PFSK-1 (cell line): ENCODE measurements around the gene FRMD8.

Experiments
- POLR2AphosphoS5 ChIP-seq: IDR thresholded peaks from 2 replicates; pipeline ENCODE4 v1.6.1; 2012; ENCODE audit warnings: low read depth, mild to moderate bottlenecking, control low read depth, low read length, moderate library complexity
- TF ChIP-seq, protein P1 (sequence below), 2 experiments: IDR thresholded peaks; 2 replicates each; pipeline versions ENCODE4 v1.6.1 to v1.8.0; 2011 to 2012; ENCODE audit warnings: low read depth in 2 of 2, low read length in 2 of 2, control low read depth in 1 of 2, inconsistent platforms in 1 of 2, mild to moderate bottlenecking in 1 of 2, moderate library complexity in 1 of 2; ENCODE audit not compliant: insufficient read depth in 1 of 2

DNA sequence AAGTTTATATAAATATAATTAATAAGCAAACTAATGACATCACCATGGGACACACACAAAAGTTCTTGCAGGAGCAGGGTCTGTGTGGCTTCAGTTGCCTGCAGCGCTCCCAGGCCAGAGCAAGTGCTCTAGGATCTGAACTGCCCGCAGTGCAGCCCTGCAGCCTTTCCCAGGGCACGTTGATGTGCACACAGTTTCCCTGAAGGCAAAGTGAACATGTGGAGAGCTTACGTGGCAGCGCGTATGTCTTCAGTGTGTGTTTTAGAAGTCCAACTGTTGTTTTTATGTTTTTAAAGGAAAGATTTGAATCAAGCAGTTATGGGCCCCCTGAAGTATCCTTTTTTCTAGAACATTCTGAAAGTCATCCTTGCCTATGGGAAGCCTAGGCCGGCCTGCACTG lies 33.1 kb upstream of the FRMD8 start:
- no peak for TF ChIP-seq POLR2AphosphoS5
- TF ChIP-seq, protein P1, sequence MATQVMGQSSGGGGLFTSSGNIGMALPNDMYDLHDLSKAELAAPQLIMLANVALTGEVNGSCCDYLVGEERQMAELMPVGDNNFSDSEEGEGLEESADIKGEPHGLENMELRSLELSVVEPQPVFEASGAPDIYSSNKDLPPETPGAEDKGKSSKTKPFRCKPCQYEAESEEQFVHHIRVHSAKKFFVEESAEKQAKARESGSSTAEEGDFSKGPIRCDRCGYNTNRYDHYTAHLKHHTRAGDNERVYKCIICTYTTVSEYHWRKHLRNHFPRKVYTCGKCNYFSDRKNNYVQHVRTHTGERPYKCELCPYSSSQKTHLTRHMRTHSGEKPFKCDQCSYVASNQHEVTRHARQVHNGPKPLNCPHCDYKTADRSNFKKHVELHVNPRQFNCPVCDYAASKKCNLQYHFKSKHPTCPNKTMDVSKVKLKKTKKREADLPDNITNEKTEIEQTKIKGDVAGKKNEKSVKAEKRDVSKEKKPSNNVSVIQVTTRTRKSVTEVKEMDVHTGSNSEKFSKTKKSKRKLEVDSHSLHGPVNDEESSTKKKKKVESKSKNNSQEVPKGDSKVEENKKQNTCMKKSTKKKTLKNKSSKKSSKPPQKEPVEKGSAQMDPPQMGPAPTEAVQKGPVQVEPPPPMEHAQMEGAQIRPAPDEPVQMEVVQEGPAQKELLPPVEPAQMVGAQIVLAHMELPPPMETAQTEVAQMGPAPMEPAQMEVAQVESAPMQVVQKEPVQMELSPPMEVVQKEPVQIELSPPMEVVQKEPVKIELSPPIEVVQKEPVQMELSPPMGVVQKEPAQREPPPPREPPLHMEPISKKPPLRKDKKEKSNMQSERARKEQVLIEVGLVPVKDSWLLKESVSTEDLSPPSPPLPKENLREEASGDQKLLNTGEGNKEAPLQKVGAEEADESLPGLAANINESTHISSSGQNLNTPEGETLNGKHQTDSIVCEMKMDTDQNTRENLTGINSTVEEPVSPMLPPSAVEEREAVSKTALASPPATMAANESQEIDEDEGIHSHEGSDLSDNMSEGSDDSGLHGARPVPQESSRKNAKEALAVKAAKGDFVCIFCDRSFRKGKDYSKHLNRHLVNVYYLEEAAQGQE (IDR thresholded peaks at IDR 0.05; ENCODE audit: insufficient read depth in 1 of 2, low read depth in 2 of 2, low read length in 2 of 2) = no peak
